Measurements from ENCODE around the gene F10.

DNA sequence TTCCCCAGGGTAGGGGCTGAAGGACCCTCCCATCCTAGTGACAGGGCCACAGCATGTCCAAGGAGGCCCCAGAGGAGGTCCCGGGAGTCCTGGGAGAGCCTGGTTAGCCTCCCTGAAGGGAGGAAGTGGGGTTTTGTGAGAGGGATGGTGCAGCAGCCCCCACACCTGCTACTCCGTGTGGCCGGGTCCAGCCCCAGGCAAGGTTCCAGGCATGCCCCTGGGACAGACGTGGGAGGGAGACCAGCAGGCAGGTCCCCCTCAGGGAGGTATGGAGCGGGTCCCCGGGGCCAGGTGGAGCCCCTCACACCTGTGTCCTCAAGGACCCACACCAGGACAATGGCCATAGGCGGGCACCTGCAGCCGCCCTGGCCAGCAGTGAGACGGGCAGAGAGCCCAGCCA lies 19.0 kb upstream of the F10 start:
- TF ChIP-seq POLR2A (IDR thresholded peaks at IDR 0.05; ENCODE audit: low read length) (no peak), GATA1 (IDR thresholded peaks at IDR 0.05; ENCODE audit: low read depth, low read length) (no peak)
